Fibroblast of villous mesenchyme (primary cell): ENCODE results near the gene GABBR1. TPM values are rescaled to one million over a fixed set of nuclear protein-coding genes. Genes with fewer than 3 reads are reported as not detected.
A peak's percentile ranks its signal among the peaks of the same experiment; 100 is the strongest.

Experiments
- DNase-seq: peaks from one replicate; pipeline ENCODE4 v3.0.0-alpha.2; 2010; ENCODE audit warnings: low read depth
- H3K4me3 ChIP-seq: 2 replicates; pipeline ENCODE4 v1.5.1; 2011; ENCODE audit warnings: low read depth, mild to moderate bottlenecking, low read length
- CTCF ChIP-seq: IDR thresholded peaks from 2 replicates; pipeline ENCODE4 v1.5.1; 2012; ENCODE audit warnings: low read depth, mild to moderate bottlenecking, low read length; ENCODE audit not compliant: insufficient read depth
- total RNA-seq: library from RNA; depleted of rRNA; stranded (reverse); fragments of >200 nt; gene quantifications from 2 replicates; pipeline ENCODE4 v1.2.3, GENCODE V29; 2012

Gene GABBR1
- total RNA-seq, 1 donor, result 12.5 TPM

- no peak for TF ChIP-seq CTCF
- DNase-seq, result no peak
- no peak overlapping the region for H3K4me3 ChIP-seq
Measured at GRCh38 chr6:29641430-29642148, 8.6 kb upstream of the GABBR1 start.

- TF ChIP-seq CTCF, result no peak
- no peak for DNase-seq
- H3K4me3 ChIP-seq, result no peak overlapping the region
Measured at GRCh38 chr6:29637247-29637646, 4.3 kb upstream of the GABBR1 start.

GRCh38 chr6:29633534-29633905, 537 bp upstream of the GABBR1 start:
- H3K4me3 ChIP-seq, result peak overlapping the region; percentile 73
- no peak for DNase-seq
- no peak for TF ChIP-seq CTCF

- peak; percentile 72 for DNase-seq
- H3K4me3 ChIP-seq, result peak overlapping the region; percentile 73
- no peak for TF ChIP-seq CTCF
Measured at GRCh38 chr6:29631860-29632731, 887 bp downstream of the GABBR1 start.

- peak; percentile 15 for DNase-seq
- peak overlapping the region; percentile 73 for H3K4me3 ChIP-seq
- TF ChIP-seq CTCF, result no peak
Measured at GRCh38 chr6:29631209-29631810, 1.7 kb downstream of the GABBR1 start.

- no peak overlapping the region for H3K4me3 ChIP-seq
- TF ChIP-seq CTCF, result no peak
- DNase-seq, result no peak
Measured at GRCh38 chr6:29630315-29630714, 2.7 kb downstream of the GABBR1 start.
